Prostate gland (tissue), 2 donors: Measurements from ENCODE around the gene UFSP2. TPM values are rescaled to one million over a fixed set of nuclear protein-coding genes. Genes with fewer than 3 reads are reported as not detected.
A peak's percentile ranks its signal among the peaks of the same experiment; 100 is the strongest.

Source experiments
- DNase-seq: peaks from one replicate; pipeline ENCODE4 v3.0.0-alpha.2; 2019; ENCODE audit warnings: low spot score
- H3K27ac ChIP-seq, 2 donors: fragments of 200-600 bp; sonication (generic); 2 replicates each; pipeline ENCODE4 v1.5.1; 2017 to 2019
- H3K27me3 ChIP-seq: fragments of 200-600 bp; sonication (generic); replicated peaks from 2 replicates; pipeline ENCODE4 v1.5.1; 2019; ENCODE audit not compliant: insufficient read depth
- H3K36me3 ChIP-seq, 2 donors: fragments of 200-600 bp; sonication (generic); 1 replicate in 1 of 2; 2 replicates in 1 of 2; pipeline versions ENCODE4 v1.5.1 to v1.8.1; 2017 to 2019
- H3K4me1 ChIP-seq: fragments of 200-600 bp; sonication (generic); replicated peaks from 2 replicates; pipeline ENCODE4 v1.5.1; 2019
- H3K4me3 ChIP-seq, 2 donors: fragments of 200-600 bp; sonication (generic); 2 replicates each; pipeline ENCODE4 v1.5.1; 2017 to 2019
- H3K9me3 ChIP-seq: fragments of 200-600 bp; sonication (generic); 2 replicates; pipeline ENCODE4 v1.5.1; 2017
- CTCF ChIP-seq, 4 experiments: fragments of 200-600 bp in 2 of 4; fragments of 450-650 bp in 2 of 4; sonication (generic) in 2 of 4; IDR thresholded peaks; 1 replicate in 3 of 4; 2 replicates in 1 of 4; pipeline ENCODE4 v1.5.1; 2016 to 2019; ENCODE audit warnings: antibody characterized with exemption in 4 of 4, mild to moderate bottlenecking in 2 of 4, moderate library complexity in 2 of 4
- POLR2A ChIP-seq: fragments of 450-650 bp; IDR thresholded peaks from one replicate; pipeline ENCODE4 v1.6.1; 2016; ENCODE audit warnings: antibody characterized with exemption, mild to moderate bottlenecking
- POLR2AphosphoS5 ChIP-seq: sonication (generic); formaldehyde crosslinking; IDR thresholded peaks from one replicate; pipeline ENCODE4 v1.6.1; 2017; ENCODE audit warnings: antibody characterized with exemption
- WGBS: methylation state at CpG from one replicate; pipeline ENCODE4 v1.1.5; 2018; 5-methylcytosine and 5-hydroxymethylcytosine counted together
- intact Hi-C: fragments of 100-400 bp; cut with DNase I; formaldehyde crosslinking; loops from one replicate; pipeline ENCODE4 v1.14.2; 2022
- total RNA-seq, 2 donors: library from RNA; depleted of rRNA; stranded (reverse); fragments of >200 nt; gene quantifications; one replicate each; pipeline ENCODE4 v1.1.0, GENCODE V29; 2016

The UFSP2 gene
- total RNA-seq, 2 donors from 2014 or later, result 32.1 to 42.7 TPM

- no peak overlapping the region for H3K4me3 ChIP-seq
- no peaks in the 10 kb centered on the region for H3K27me3 ChIP-seq
- peaks cover 0 to 6% of the 10 kb centered on the region in 2 donors for H3K36me3 ChIP-seq
- TF ChIP-seq POLR2A, result no peak
- no peak for TF ChIP-seq CTCF (IDR thresholded peaks at IDR 0.05)
- no peak for TF ChIP-seq POLR2AphosphoS5
- no peak for DNase-seq
- WGBS, result 81% methylated on average over 3 of the region's 3 CpGs
- no peaks in the 10 kb centered on the region for H3K9me3 ChIP-seq
- no peaks in the 10 kb centered on the region for H3K4me1 ChIP-seq
- H3K27ac ChIP-seq, result no peak overlapping the region
- intact Hi-C loops, result no loop called here
Observed at GRCh38 chr4:185361872-185362271, 63.9 kb downstream of the UFSP2 start.

GRCh38 chr4:185359767-185360446 lies 65.9 kb downstream of the UFSP2 start:
- no peaks in the 10 kb centered on the region for H3K27me3 ChIP-seq
- TF ChIP-seq POLR2A, result no peak
- TF ChIP-seq CTCF (IDR thresholded peaks at IDR 0.05), result no peak
- TF ChIP-seq POLR2AphosphoS5, result no peak
- H3K27ac ChIP-seq, result peak overlapping the region in 1 of 2 donors; percentile 54
- intact Hi-C loops, result no loop called here
- no peak overlapping the region for H3K4me3 ChIP-seq
- no peaks in the 10 kb centered on the region for H3K4me1 ChIP-seq
- peaks cover 0 to 6% of the 10 kb centered on the region in 2 donors for H3K36me3 ChIP-seq
- no peaks in the 10 kb centered on the region for H3K9me3 ChIP-seq
- WGBS, result 84% methylated on average over 8 of the region's 8 CpGs
- DNase-seq, result no peak

- 56% methylated on average over 4 of the region's 4 CpGs for WGBS
Observed at GRCh38 chr4:185358959-185359358, 66.8 kb downstream of the UFSP2 start.

GRCh38 chr4:185358514-185358913 lies 67.2 kb downstream of the UFSP2 start:
- no peak overlapping the region for H3K27ac ChIP-seq
- no peaks in the 10 kb centered on the region for H3K4me1 ChIP-seq
- H3K27me3 ChIP-seq, result no peaks in the 10 kb centered on the region
- intact Hi-C loops, result no loop called here
- no peak overlapping the region for H3K4me3 ChIP-seq
- no peak for DNase-seq
- H3K36me3 ChIP-seq, result peaks cover 0 to 6% of the 10 kb centered on the region in 2 donors
- WGBS, result 58% methylated on average over 4 of the region's 4 CpGs
- TF ChIP-seq POLR2A, result no peak
- TF ChIP-seq POLR2AphosphoS5, result no peak
- no peak for TF ChIP-seq CTCF (IDR thresholded peaks at IDR 0.05)
- no peaks in the 10 kb centered on the region for H3K9me3 ChIP-seq

More at GRCh38 chr4:185358959-185359358, 66.8 kb downstream of the UFSP2 start:
- Histone ChIP-seq H3K27ac (peak overlapping the region in 1 of 2 donors; percentile 54), H3K4me1 (no peaks in the 10 kb centered on the region), H3K27me3 (no peaks in the 10 kb centered on the region), H3K36me3 (peaks cover 0 to 6% of the 10 kb centered on the region in 2 donors), H3K4me3 (no peak overlapping the region), H3K9me3 (no peaks in the 10 kb centered on the region)
- TF ChIP-seq POLR2A (no peak), POLR2AphosphoS5 (peak; percentile 54), CTCF (IDR thresholded peaks at IDR 0.05) (no peak)
- intact Hi-C loops, result no loop called here
- DNase-seq, result peak; percentile 27
